OCI-LY3 (cell line): ENCODE measurements around the gene TRIP4.

Experiments
- H2AFZ ChIP-seq: fragments of 200-600, 300-600 bp; shearing (Covaris generic); 2 replicates; pipeline ENCODE4 v1.6.0; 2014; ENCODE audit warnings: antibody characterized with exemption, low read depth, low read length
- H3K27ac ChIP-seq: fragments of 200-600, 300-600 bp; sonication (generic); 2 replicates; pipeline ENCODE4 v1.5.1; 2014; ENCODE audit warnings: mild to moderate bottlenecking, low read length, moderate library complexity, mixed read lengths
- H3K27me3 ChIP-seq: fragments of 200-600, 300-600 bp; sonication (generic); 2 replicates; pipeline ENCODE4 v1.6.1; 2014; ENCODE audit warnings: low read depth, low read length, mixed read lengths
- H3K36me3 ChIP-seq: fragments of 200-600, 300-600 bp; sonication (generic); replicated peaks from 2 replicates; pipeline ENCODE3; 2014; ENCODE audit warnings: low read depth, low read length, mixed read lengths
- H3K4me1 ChIP-seq: fragments of 300-600, 200-600 bp; sonication (generic); 2 replicates; pipeline ENCODE4 v1.6.1; 2014; ENCODE audit warnings: low read length, mixed read lengths
- H3K4me2 ChIP-seq: fragments of 200-600, 300-600 bp; sonication (generic); 2 replicates; pipeline ENCODE4 v1.6.1; 2014; ENCODE audit warnings: low read length, mixed read lengths
- H3K4me3 ChIP-seq: fragments of 300-600, 200-600 bp; sonication (generic); 2 replicates; pipeline ENCODE4 v1.5.1; 2014; ENCODE audit warnings: antibody characterized with exemption, mild to moderate bottlenecking, low read length, moderate library complexity
- H3K79me2 ChIP-seq: fragments of 300-600, 200-600 bp; shearing (Covaris generic); 2 replicates; pipeline ENCODE4 v1.6.1; 2014; ENCODE audit warnings: mild to moderate bottlenecking, low read length, mixed read lengths
- H3K9ac ChIP-seq: fragments of 300-600, 200-600 bp; shearing (Covaris generic); 2 replicates; pipeline ENCODE4 v1.6.0; 2014; ENCODE audit warnings: mild to moderate bottlenecking, low read length, moderate library complexity
- H3K9me3 ChIP-seq: fragments of 200-600, 300-600 bp; shearing (Covaris generic); 2 replicates; pipeline ENCODE4 v1.6.1; 2014; ENCODE audit warnings: low read length, mixed read lengths; ENCODE audit not compliant: insufficient read depth
- H4K20me1 ChIP-seq: fragments of 200-600, 300-600 bp; sonication (generic); 2 replicates; pipeline ENCODE4 v1.6.1; 2016; ENCODE audit warnings: low read length, mixed read lengths; ENCODE audit not compliant: insufficient read depth
- CTCF ChIP-seq: fragments of 200-600, 300-600 bp; sonication (generic); IDR thresholded peaks from 2 replicates; pipeline ENCODE4 v1.5.1; 2014; ENCODE audit warnings: antibody characterized with exemption, low read length, low read depth
- EZH2phosphoT487 ChIP-seq: fragments of 200-600 bp; shearing (Covaris generic); IDR thresholded peaks from 2 replicates; pipeline ENCODE4 v1.6.1; 2018; ENCODE audit warnings: antibody characterized with exemption, mixed run types, low read depth

The TRIP4 gene

DNA sequence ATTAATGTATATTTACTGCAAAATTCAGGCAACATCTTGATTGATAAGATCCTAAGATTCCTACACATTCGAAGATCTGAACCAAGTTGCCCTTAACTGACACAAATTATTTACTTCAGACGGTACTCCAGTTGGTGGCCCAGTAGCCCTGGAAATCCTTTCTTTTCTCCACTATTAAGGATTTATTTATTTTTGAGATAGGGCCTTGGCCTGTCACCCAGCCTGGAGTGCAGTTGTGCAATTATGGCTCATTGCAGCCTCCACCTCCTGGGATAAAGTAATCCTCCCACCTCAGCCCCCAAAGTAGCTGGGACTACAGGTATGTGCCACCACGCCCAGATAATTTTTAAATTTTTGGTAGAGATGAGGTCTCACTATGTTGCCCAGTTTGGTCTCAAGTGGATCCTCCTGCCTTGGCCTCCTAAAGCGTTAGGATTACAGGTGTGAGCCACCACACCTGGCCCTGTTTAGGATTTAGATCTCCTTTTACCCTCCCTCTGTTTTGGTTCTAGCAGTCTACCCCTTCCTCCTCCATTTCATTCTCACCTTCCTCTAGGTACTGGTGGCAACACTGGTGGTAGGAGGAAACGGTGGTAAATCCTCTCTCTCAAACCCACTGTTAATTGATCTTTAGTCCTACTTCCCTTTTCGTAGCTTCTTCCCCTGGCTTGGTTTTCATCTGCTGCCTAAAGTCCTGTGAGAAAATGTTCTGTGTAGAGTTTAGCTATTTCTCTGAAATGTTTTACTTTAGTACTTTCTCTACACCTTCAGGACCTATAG lies 60.1 kb downstream of the TRIP4 start:
- H3K79me2 ChIP-seq, result no peaks in the 10 kb centered on the region
- peak overlapping the region; percentile 30; the same call in 1 of the 2 replicates for H3K4me3 ChIP-seq
- no peak overlapping the region for H2AFZ ChIP-seq
- H3K27ac ChIP-seq, result peak overlapping the region; percentile 76
- no peaks in the 10 kb centered on the region for H3K36me3 ChIP-seq
- no peaks in the 10 kb centered on the region for H3K9me3 ChIP-seq
- H4K20me1 ChIP-seq, result 0 out of 2 replicates have a peak, but pooled peaks cover 3% of the 10 kb centered on the region
- peaks cover 62% of the 10 kb centered on the region for H3K4me1 ChIP-seq
- H3K4me2 ChIP-seq, result peak overlapping the region; percentile 75
- TF ChIP-seq EZH2phosphoT487, result no peak
- TF ChIP-seq CTCF, result no peak
- no peak overlapping the region; the same call in 1 of the 2 replicates for H3K9ac ChIP-seq
- no peaks in the 10 kb centered on the region for H3K27me3 ChIP-seq

- TF ChIP-seq EZH2phosphoT487 (no peak), CTCF (no peak)
- Histone ChIP-seq H4K20me1 (no peaks in the 10 kb centered on the region), H2AFZ (no peak overlapping the region)
These were observed 65.5 kb downstream of the TRIP4 start for GRCh38 chr15:64452988-64453688.

DNA sequence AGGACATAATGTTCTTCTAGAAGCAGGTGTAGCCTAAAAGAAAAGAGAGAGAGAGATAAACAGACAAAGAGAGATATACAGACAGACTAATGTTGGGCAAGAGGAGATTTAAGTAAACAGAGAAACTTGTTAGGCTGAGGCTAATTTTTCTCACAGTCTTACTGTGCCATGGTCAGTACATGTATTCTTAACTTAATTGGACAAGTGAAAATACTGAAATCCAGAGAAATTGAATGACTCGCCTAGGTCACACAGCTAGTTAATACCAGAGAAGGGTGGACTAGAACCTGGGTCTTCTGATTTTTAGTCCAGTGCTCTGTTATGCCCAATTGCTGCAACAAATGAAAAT lies 66.0 kb downstream of the TRIP4 start:
- TF ChIP-seq CTCF, result no peak
- no peak for TF ChIP-seq EZH2phosphoT487
- H2AFZ ChIP-seq, result no peak overlapping the region
- H3K4me2 ChIP-seq, result no peak overlapping the region
- H3K27ac ChIP-seq, result no peak overlapping the region
- H3K9me3 ChIP-seq, result no peaks in the 10 kb centered on the region
- no peaks in the 10 kb centered on the region for H4K20me1 ChIP-seq
- H3K4me3 ChIP-seq, result no peak overlapping the region
- H3K79me2 ChIP-seq, result no peaks in the 10 kb centered on the region
- no peaks in the 10 kb centered on the region for H3K27me3 ChIP-seq
- peaks cover 46% of the 10 kb centered on the region for H3K4me1 ChIP-seq
- H3K36me3 ChIP-seq, result no peaks in the 10 kb centered on the region
- no peak overlapping the region for H3K9ac ChIP-seq

More at GRCh38 chr15:64452988-64453688, 65.5 kb downstream of the TRIP4 start:
- Histone ChIP-seq H3K4me1 (peaks cover 51% of the 10 kb centered on the region), H3K4me2 (no peak overlapping the region), H3K27me3 (no peaks in the 10 kb centered on the region), H3K9ac (no peak overlapping the region), H3K36me3 (no peaks in the 10 kb centered on the region), H3K27ac (no peak overlapping the region), H3K9me3 (no peaks in the 10 kb centered on the region), H3K4me3 (no peak overlapping the region), H3K79me2 (no peaks in the 10 kb centered on the region)

- no peak overlapping the region for H3K4me3 ChIP-seq
- H4K20me1 ChIP-seq, result no peaks in the 10 kb centered on the region
- TF ChIP-seq EZH2phosphoT487 (no peak), CTCF (no peak)
- peaks cover 40% of the 10 kb centered on the region for H3K4me1 ChIP-seq
- H3K9me3 ChIP-seq, result no peaks in the 10 kb centered on the region
- H3K4me2 ChIP-seq, result no peak overlapping the region
- H3K27ac ChIP-seq, result no peak overlapping the region
- H3K79me2 ChIP-seq, result no peaks in the 10 kb centered on the region
- H2AFZ ChIP-seq, result no peak overlapping the region
- no peak overlapping the region for H3K9ac ChIP-seq
- no peaks in the 10 kb centered on the region for H3K36me3 ChIP-seq
- H3K27me3 ChIP-seq, result no peaks in the 10 kb centered on the region
These were observed 66.6 kb downstream of the TRIP4 start for GRCh38 chr15:64454282-64454681.
